GM18861 (cell line): Measurements from ENCODE around the gene CNNM2.
"Not testable (repeated sequence)": the region's sequence is repeated elsewhere in the genome, so short reads cannot be mapped to it uniquely, and the experiment has no call there.

Experiments used
- ATAC-seq: cut with Tn5 transposase; IDR thresholded peaks from one replicate; pipeline ENCODE4 v1.9.1; 2021; ENCODE audit not compliant: unreplicated experiment

Gene CNNM2

DNA sequence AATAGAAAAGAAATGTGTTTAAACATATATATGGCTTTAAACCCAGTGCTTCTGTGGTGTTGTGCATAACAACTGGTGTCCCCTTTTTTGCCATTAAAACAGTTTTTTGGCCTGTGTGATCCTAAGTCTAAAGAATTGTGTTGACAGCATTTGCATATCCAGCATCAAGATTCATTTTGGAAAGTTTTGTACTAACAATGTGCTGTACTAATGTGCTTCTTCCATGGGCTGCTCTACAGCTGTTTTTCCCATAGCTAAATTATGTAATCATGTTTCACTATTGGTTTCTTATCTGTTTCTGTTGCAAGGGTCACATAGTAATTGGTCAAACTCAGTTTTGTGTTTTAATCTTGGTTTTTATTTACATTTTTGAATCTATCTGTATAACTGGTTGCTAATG lies 5.5 kb downstream of the CNNM2 start:
- no peak for ATAC-seq

DNA sequence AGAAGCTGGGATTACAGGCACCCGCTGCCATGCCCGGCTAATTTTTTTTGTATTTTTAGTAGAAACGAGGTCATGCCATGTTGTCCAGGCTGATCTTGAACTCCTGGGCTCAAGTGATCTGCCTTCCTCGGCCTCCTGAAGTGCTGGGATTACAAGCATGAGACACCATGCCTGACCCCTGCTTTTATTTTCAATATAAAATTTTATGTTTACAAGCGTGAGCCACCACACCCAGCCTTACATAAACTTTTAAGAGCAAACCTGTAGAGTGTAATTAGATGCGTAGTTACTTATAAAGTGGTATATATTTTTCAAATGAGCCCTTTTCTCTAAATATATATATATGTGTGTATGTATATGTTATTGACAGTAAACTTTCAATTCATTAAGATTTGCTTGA lies 8.7 kb downstream of the CNNM2 start:
- ATAC-seq: no peak

DNA sequence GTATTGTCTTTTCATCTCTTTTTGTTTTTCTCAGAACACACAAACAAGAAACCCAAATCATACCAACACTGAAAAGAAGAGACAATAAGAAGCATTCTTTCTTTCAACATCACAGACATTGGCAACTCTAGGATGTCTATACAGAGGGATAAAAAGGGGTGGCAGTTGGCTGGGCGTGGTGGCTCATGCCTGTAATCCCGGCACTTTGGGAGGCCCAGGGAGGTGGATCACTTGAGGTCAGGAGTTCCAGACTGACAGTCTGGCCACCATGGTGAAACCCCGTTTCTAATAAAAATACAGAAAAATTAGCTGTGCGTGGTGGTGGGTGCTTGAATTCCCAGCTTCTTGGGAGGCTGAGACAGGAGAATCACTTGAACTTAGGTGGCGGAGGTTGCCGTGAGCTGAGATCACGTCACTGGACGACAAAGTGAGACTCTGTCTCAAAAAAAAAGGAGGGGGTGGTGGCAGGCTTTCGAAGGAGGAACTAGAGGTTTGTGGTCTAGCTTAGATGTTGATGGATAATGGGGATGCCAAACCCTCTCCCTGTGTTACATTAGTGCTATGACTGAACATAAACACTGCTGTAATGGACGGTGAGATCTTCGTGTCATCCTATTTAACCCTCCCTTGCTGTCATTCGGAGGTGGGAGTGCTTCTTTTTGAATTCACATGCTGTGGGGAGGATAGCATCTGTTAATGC lies 9.4 kb downstream of the CNNM2 start:
- ATAC-seq: no peak

DNA sequence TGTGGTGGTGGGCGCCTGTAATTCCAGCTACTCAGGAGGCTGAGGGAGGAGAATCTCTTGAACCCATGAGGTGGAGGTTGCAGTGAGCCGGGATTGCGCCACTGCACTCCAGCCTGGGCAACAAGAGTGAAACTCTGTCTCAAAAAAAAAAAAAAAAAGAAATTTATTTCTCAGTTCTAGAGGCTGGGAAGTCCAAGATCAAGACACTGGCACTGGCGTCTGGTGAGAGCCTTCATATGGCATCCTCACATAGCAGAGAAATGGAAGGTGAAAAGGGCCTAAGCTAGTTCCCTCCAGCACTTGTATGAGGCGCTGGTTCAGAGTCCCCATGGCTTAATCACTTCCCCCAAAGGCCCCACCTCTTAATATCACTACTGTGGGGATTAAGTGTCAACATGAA lies 10.3 kb downstream of the CNNM2 start:
- not testable (repeated sequence) for ATAC-seq

DNA sequence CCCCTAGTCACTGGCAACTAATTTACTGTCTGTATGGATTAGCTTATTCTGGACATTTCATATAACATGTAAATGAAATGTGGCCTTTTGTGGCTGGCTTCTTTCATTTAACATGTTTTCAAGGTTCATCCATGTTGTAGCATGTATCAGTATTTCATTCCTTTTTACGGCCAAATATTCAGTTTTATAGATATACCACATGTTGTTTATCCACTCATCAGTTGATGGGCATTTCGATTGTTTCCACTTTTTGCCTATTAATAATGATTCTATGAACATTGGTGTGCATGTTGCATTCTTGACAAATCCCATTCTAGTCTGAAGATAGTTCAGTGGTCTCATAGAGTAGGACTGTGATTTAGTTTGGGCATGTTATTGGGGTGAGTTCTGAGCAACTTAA lies 12.6 kb downstream of the CNNM2 start:
- no peak for ATAC-seq

DNA sequence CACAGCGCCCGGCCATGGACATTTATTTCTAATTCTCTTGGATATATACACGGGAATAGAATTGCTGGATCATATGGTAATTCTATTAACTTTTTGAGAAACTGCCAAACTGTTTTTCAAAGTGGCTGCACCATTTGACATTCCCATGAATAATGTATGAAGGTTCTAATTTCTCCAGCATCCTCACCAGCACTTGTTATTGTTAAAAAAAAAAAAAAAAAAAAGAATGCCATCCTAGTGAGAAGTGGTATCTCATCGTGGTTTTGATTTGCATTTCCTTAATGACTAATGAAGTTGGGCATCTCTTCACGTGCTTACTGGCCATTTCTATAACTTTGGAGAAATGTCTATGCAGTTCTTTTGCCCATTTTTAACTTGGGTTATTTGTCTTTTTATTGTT lies 13.5 kb downstream of the CNNM2 start:
- no peak for ATAC-seq

DNA sequence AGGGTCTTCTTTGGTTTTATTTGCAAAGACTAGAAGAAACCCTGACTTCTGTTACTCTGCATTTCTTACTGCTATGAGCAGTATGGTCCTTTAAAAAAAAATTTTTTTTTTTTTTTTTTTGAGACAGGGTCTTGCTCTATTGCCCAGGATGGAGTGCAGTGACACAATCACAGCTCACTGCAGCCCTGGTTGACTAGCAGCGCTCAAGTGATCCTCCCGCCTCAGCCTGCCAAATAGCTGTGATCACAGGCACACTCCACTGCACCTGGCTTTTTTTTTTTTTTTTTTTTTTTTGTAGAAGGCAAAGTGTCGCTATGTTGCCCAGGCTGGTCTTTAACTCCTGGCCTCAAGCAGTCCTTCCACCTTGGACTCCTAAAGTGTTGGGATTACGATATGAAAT lies 17.4 kb downstream of the CNNM2 start:
- no peak for ATAC-seq

DNA sequence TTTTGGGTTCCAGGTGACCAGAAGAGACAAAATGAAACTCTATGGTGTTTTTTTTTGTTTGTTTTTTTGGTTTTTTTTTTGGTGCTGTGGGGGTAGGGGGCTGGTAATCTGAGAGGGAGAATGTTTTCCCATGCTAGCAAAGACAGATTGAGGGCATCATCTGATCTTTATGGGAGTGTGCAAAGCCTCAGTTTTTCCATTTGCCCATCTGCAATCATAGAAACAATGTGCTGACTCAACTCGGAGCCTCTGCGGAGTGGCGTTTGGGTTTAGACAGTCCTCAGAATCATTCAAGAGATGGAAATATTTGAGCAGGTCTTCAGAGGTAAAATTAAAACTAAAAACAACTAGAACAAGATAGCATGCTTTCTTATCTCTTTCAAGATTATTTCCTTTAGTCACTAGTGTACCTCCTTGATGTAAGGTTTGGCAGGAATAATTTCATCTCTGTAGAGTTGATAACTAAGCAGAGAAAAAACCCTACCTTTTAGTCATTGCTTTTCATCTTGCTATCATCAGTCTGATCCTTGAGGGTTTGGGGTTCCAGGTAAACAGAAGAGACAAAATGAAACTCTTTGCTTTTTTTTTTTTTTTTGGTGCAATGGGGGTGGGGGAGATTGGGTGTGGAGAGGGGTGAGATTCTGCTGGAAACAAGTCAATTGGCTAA lies 18.0 kb downstream of the CNNM2 start:
- ATAC-seq: no peak

DNA sequence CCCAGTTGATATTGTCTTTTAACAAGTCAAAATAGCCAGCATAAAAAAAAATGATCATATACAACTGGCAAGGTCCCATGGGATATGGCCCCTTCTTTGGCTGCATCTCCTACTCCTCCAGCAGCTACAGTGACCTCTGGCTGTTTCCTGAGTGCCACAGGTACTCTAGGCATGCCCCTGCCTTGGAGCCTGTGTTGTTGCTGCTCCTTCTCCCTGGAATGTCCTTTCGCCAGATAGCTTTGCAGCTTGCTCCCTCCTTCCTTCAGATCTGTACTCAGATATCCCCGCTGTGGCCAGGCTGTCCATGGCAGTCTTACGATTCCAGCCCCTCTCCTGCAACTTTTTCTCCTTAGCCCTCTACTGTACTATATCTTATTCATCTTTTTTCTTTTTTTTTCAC lies 23.3 kb downstream of the CNNM2 start:
- no peak for ATAC-seq

DNA sequence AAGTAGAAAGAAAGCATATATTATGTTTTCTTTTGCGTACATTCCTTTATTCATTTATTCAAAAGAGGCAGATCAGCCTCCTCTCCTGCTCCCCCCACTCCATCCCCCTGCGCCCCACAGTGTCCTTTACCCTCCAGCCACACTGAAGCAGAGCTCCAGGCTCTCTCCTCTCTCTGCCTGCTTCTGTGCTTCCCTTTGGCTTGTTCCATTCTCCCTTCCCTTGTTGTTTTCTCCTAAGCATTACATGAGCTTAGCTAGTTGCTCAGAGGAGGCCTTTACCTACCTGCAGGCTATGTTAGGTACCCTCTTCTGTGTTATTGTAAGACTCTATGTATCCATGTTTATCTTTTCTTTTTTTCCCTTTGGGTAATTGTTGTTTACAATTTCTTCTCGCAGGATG lies 27.4 kb downstream of the CNNM2 start:
- no peak for ATAC-seq

DNA sequence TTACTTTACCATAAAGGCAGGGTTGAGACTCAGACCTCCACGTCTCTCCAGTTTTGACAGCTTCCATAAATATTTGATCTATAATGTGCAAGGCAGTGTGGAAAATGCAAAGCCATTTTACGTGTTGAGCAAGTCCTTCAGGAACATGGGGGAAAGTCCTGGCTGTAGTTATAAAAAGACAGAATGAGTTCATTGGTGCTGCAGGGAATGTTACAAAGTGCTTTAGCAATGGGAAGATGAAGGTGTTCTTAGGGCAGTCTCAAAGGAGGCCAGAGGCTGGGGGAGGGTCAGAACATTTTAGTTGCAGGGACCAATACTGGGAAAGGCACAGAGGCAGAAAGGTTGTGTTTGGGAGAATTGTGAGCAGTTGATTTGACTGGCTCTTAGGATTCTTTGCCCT lies 27.9 kb downstream of the CNNM2 start:
- ATAC-seq: no peak

DNA sequence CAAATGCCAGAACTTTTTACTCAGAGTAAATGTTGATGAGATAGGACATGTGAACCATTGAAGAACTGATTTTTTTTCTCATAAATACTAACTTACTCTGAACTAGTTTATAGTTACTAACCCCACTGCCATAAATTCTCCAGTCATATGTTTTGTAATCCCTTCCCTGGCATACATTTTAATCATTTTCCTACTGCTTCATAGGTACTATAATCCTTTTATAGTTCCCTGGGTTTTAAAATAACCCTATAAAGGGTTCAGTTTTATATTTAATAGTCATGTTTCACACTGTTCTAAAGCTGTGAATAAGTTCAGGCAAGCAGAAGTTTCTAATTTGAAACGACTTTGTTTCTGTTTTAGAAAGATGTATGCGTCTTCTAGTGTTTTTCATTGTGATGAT lies 28.9 kb downstream of the CNNM2 start:
- no peak for ATAC-seq

DNA sequence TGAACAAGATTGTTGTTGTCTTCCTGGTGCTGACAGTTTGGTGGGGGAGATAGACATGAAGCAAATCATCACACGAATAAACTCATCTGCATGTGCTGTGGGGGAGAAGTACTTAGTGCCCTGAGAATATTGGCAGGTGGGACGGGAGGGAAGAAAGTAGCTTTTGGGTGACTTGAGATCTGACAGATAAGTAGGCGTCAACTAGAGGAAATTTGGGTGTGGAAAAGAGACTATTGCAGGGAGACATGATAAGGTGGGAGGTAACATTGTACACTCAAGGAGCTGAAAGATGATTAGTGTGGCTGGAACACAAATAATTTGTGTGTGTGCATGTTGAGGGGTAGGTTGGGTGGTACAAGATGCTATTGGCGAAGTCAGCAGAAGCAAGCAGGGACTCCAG lies 30.1 kb downstream of the CNNM2 start:
- ATAC-seq: no peak

DNA sequence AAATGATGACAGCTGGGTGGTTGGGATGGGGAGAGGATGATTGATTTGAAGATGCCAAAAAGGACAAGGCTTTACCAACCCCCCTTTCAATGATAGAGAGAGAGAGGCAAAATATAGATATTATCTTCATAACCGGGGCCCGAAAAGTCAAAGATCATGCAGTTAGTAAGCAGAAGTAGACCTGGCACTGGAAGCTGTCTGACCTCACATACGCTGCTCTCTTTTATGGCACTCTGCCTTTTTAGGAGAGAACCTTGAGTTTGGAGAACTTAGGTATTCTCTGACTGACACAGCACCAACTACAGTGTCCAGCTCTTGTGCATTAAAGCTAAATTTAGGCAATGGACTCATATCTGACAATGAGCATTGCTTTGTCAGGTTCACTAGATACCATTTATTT lies 30.7 kb downstream of the CNNM2 start:
- no peak for ATAC-seq

DNA sequence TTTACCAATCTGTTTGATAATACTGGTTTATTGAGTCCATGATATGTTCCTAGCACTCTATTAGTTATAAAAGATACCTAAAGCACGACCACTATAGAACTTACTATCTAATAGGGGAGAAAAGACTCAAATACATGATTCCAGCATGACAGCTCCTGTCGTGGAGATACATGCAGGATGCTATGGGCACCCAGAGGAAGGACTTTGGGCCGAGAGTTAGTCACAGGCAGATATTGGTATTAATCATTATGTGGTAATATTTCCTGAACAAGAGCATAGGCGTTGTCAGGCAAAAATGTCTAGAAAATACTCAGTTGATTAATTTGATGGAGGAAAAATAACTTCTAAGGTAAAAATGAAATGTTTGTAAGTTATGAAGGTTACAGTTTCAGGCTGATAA lies 31.8 kb downstream of the CNNM2 start:
- no peak for ATAC-seq

DNA sequence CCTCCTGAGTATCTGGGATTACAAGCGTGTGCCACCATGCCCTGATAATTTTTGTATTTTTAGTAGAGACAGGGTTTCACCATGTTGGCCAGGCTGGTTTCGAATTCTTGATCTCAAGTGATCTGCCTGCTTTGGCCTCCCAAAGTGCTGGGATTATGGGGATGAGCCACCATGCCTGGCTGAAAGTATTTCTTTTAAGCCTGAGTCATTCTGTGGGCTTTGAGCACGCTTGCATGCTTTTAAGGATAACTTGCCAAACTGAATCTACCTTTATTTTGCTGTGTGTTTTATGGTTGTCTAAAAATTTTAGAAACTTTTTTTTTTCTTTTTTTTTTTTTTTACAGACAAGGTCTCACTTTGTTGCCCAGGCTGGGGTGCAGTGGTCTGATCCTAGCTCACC lies 33.2 kb downstream of the CNNM2 start:
- no peak for ATAC-seq

DNA sequence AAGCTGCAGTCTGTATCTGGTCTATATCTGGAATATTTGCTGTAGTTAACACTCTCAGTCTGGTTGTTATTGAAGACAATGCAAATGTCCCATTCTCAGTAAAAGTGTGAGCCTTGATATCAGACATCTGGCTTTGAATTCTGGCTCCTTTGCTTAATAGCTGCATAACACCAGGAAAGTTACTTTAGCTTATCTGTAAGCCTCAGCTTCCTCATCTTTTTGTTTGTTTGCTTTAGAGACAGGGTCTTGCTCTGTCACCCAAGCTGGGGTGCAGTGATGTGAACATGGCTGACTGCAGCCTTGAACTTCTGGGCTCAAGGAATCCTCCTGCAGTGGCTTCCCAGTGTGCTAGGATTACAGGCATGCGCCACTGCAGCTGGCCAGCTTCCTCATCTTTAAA lies 41.3 kb downstream of the CNNM2 start:
- no peak for ATAC-seq

DNA sequence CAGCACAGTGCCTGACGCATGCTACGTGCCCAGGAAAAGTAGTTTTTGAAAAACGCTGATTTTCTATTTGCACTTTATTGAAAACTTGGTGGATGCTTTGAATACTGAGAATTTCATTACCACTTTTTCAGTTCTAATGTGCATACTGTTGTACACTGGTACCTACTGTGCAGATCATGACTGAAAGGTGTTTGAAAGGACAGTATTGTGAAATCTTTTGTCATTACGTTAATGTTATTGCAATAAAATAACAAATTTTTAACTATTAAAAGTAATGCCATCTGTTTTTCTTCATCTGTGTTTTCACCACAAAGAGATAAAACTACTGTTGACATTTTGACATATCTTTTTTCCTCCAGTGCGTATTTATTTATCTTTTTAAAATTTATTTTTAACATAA lies 42.1 kb downstream of the CNNM2 start:
- ATAC-seq: no peak

DNA sequence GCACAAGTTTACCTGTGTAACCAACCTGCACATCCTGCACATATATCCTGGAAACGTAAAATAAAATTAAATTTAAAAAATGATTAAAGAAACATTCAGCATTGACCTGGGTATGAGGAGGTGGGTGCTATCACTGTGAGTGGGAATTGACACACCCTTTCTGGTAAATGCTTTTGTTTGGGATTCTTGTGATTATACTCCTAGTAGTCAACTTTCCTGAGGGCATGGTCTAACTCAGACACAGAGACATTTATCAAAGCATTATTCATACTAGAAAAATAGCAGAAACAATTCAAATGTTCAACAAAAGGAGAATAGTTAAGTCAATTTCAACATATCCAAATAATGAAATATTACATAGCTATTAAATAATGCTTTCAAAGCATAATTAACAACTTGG lies 44.2 kb downstream of the CNNM2 start:
- ATAC-seq: no peak

DNA sequence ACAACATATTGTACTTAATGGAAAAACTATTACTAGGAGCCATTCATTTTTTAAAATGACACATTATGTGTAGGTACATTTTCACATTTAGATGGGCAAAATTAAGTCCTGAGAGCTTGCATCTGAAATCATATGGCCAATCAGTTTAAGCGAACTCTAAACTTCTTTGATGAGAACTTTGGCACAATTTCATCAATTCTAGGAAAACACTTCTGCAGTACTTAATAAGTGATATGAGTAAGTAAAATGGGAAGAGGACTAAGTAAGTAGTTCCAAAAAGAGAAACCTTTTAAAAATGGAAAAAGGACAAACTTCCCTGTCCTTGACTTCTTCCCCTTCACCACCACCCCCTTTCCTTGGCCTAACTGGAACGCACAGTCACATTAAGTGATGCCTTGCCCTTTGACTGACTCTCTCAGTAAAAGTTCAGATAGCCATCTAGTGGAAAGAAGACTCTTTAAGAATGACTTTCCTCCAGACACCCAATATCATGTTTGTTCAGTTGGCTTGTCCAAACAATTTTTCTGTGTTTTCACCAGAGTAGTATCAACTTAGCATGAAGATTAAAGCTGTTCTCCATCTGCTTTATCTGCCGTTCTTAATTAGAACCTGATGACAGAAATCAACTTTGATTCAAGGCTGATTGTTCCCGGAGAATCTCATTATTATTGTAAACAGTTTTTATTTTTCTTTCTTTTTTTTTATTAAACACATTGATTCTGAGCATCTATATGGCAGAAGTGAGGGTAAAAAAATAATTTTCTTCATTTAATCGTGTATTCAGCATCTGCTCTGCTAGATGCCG lies 45.1 kb downstream of the CNNM2 start:
- no peak for ATAC-seq

DNA sequence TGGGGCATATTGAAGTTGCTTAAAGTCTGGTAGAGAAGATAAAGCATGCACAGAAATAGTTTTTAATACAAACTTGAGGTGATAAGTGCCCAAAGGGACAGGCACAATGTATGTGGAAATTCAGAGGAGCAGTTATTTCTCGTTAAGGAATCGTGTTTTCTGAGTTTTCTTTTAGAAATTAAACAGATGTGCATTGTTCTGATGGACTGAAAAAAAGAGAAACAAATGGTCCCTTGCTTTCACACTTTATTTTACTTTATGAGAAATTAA lies 45.6 kb downstream of the CNNM2 start:
- ATAC-seq: no peak

DNA sequence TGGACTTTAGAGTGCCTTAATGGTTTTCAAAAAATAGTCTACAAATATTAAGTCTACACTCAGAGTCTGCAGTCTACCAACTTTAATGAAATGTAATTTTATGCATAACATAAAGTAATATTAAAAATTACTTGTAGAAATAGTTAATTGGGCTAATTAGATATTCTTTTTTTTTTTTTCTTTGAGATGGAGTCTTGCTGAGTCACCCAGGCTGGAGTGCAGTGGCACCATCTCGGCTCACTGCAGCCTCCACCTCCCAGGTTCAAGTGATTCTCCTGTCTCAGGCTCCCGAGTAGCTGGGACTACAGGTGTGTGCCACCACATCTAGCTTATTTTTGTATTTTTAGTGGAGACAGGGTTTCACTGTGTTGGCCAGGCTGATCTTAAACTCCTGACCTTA lies 46.0 kb downstream of the CNNM2 start:
- not testable (repeated sequence) for ATAC-seq

DNA sequence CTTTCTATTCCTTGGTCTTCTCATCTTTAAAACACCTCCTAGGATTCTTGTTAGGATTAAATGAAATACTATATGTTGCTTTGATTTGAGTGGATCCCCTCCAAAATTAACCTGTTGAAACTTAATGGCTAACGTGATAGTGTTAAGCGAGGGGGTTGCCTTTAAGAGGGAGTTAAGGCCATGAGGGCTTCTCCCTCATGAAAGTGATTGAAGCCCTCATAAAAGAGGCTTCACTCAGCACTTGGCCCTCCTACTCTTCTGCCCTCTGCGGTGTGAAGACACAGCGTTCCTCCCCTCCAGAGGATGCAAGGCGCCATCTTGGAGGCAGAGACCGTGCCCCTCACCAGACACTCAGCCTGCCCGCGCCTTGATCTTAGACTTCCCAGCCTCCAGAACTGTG lies 46.6 kb downstream of the CNNM2 start:
- no peak for ATAC-seq
